NCI-H345 treated with DMSO at 0.1 percent for 48 hours (cell line): ENCODE results near the gene ARHGEF40.

Experiments used
- DNase-seq: peaks from one replicate; lab custom pipeline; 2025; ENCODE audit not compliant: unreplicated experiment; lab: John Stamatoyannopoulos, UW

The ARHGEF40 gene

GRCh38 chr14:21109377-21110138 lies 39.5 kb downstream of the ARHGEF40 start:
- no peak for DNase-seq

GRCh38 chr14:21112255-21112654 lies 42.2 kb downstream of the ARHGEF40 start:
- no peak for DNase-seq

- DNase-seq: no peak
Measured at GRCh38 chr14:21113369-21113768, 43.3 kb downstream of the ARHGEF40 start.

GRCh38 chr14:21118933-21119332 lies 48.8 kb downstream of the ARHGEF40 start:
- no peak for DNase-seq

- DNase-seq: no peak
Measured at GRCh38 chr14:21120686-21121085, 50.6 kb downstream of the ARHGEF40 start.

GRCh38 chr14:21121122-21121521 lies 51.0 kb downstream of the ARHGEF40 start:
- DNase-seq: no peak

- no peak for DNase-seq
Measured at GRCh38 chr14:21123429-21123828, 53.3 kb downstream of the ARHGEF40 start.

GRCh38 chr14:21133901-21134300 lies 63.8 kb downstream of the ARHGEF40 start:
- DNase-seq: no peak

- no peak for DNase-seq
Measured at GRCh38 chr14:21136024-21136423, 65.9 kb downstream of the ARHGEF40 start.
